IPS DF 6.9 (cell line): ENCODE results near the gene APOL2.
"Not testable (repeated sequence)": the region's sequence is repeated elsewhere in the genome, so short reads cannot be mapped to it uniquely, and the experiment has no call there.

Experiments
- DNase-seq: peaks from one replicate; pipeline ENCODE4 v3.0.0-alpha.2; 2013; ENCODE audit warnings: low read depth, low spot score
- H3K27ac ChIP-seq: one replicate; pipeline ENCODE4 v1.5.1; 2013; ENCODE audit warnings: low read length, control low read depth
- H3K27me3 ChIP-seq: 2 replicates; pipeline ENCODE4 v1.6.1; 2013; ENCODE audit warnings: mild to moderate bottlenecking, low read length; ENCODE audit not compliant: control insufficient read depth, insufficient read depth
- H3K36me3 ChIP-seq: 2 replicates; pipeline ENCODE4 v1.6.1; 2013; ENCODE audit warnings: low read length; ENCODE audit not compliant: control insufficient read depth, insufficient read depth
- H3K4me1 ChIP-seq: 2 replicates; pipeline ENCODE4 v1.6.1; 2013; ENCODE audit warnings: low read length; ENCODE audit not compliant: control insufficient read depth, insufficient read depth
- H3K4me3 ChIP-seq: 2 replicates; pipeline ENCODE4 v1.5.1; 2013; ENCODE audit warnings: mild to moderate bottlenecking, low read length
- H3K9me3 ChIP-seq: 2 replicates; pipeline ENCODE4 v1.6.1; 2013; ENCODE audit warnings: low read length, inconsistent platforms; ENCODE audit not compliant: control insufficient read depth, insufficient read depth
- WGBS: extraction: QIAGEN DNeasy Blood & Tissue Kit; methylation state at CpG from one replicate; pipeline ENCODE4 v1.1.7; 2013; ENCODE audit warnings: mixed read lengths, missing lambda C conversion rate; ENCODE audit not compliant: insufficient read length, insufficient coverage; 5-methylcytosine and 5-hydroxymethylcytosine counted together

APOL2 gene

GRCh38 chr22:36208162-36208765 is 31.1 kb downstream of the APOL2 start:
- no peak overlapping the region for H3K4me3 ChIP-seq
- DNase-seq, result no peak
- no peaks in the 10 kb centered on the region for H3K4me1 ChIP-seq
- H3K27me3 ChIP-seq, result no peaks in the 10 kb centered on the region; the same call in 1 of the 2 replicates
- H3K9me3 ChIP-seq, result peaks cover 1% of the 10 kb centered on the region
- no CpG with 5 or more reads among the region's 1 CpG for WGBS
- H3K27ac ChIP-seq, result no peak overlapping the region
- no peaks in the 10 kb centered on the region for H3K36me3 ChIP-seq

GRCh38 chr22:36206255-36206654 is 33.1 kb downstream of the APOL2 start:
- Histone ChIP-seq H3K4me1 (no peaks in the 10 kb centered on the region), H3K4me3 (no peak overlapping the region), H3K9me3 (peaks cover 1% of the 10 kb centered on the region), H3K36me3 (no peaks in the 10 kb centered on the region), H3K27ac (no peak overlapping the region), H3K27me3 (no peaks in the 10 kb centered on the region; the same call in 1 of the 2 replicates)
- DNase-seq, result no peak
- no CpG with 5 or more reads among the region's 1 CpG for WGBS

DNA sequence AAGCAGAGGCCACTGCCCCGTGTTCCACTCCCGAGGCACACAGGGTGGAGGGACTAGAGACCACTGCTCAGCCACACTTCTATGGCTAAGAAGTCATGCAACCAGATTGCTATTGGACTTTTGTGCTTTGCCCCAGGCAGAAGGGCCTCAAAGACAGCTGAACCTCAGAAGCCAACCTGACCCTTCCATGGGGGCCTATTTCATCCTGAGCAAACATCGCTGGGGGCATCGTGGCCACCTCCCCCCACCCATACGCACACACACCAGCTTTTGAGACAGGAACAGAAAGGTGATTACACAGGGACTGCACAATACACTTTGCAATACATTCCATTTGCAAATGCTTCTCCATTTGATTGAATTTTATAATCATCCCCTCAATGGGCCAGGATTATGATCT is 33.8 kb downstream of the APOL2 start:
- not testable (repeated sequence) for H3K4me1 ChIP-seq, DNase-seq, H3K9me3 ChIP-seq, H3K27me3 ChIP-seq, H3K4me3 ChIP-seq, H3K27ac ChIP-seq, H3K36me3 ChIP-seq
- no CpG with 5 or more reads among the region's 5 CpGs for WGBS

DNA sequence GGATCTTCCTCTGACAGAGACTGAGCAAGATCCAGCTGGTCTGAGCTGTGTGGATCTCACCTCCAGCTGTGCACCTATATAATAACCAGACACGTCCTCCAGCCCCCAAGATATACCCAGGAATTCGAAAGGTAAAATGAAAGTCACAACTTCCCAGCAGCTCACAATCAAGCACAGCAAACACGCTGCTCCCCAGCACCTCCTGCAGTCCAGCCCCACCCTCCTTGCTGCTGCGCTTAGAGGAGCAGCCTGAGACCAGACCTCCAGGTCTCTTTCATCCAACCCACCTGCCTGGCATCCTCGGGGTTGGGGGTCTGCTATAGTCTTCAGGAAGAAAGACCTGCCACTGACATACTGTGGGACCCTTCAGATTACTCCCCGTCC is 34.7 kb downstream of the APOL2 start:
- Histone ChIP-seq H3K36me3 (no peaks in the 10 kb centered on the region), H3K27ac (no peak overlapping the region), H3K4me3 (no peak overlapping the region), H3K4me1 (no peaks in the 10 kb centered on the region), H3K9me3 (peaks cover 1% of the 10 kb centered on the region), H3K27me3 (no peaks in the 10 kb centered on the region; the same call in 1 of the 2 replicates)
- WGBS, result no CpG with 5 or more reads among the region's 6 CpGs
- DNase-seq, result no peak

GRCh38 chr22:36204001-36204631 is 35.2 kb downstream of the APOL2 start:
- WGBS, result no CpG with 5 or more reads among the region's 8 CpGs
- H3K4me1 ChIP-seq, result no peaks in the 10 kb centered on the region

DNA sequence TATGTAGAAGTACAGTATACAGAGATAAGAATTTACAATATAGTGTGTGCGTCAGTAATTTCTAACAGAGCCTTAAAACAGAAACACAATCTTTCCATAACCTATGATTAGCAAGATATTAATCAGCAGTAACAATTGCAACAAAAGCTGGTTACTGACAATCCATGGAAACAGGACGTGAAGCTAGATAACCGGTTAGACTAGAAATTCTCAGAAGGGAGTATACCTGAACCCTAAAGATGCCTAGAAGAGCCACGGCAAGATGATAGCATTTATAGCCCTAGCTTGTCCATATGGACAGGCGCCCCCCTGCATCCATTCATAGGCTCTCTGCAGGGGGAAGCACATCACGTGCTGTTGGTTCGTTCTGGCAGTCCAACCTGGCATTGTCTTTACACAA is 35.9 kb downstream of the APOL2 start:
- H3K36me3 ChIP-seq, H3K4me1 ChIP-seq, H3K27me3 ChIP-seq, H3K27ac ChIP-seq, DNase-seq, H3K4me3 ChIP-seq, H3K9me3 ChIP-seq: not testable (repeated sequence)
- WGBS, result no CpG with 5 or more reads among the region's 7 CpGs

More at GRCh38 chr22:36204001-36204631, 35.2 kb downstream of the APOL2 start:
- peaks cover 1% of the 10 kb centered on the region for H3K9me3 ChIP-seq
- H3K27me3 ChIP-seq, result no peaks in the 10 kb centered on the region; the same call in 1 of the 2 replicates
- DNase-seq, result no peak
- no peak overlapping the region for H3K4me3 ChIP-seq
- H3K27ac ChIP-seq, result no peak overlapping the region
- H3K36me3 ChIP-seq, result no peaks in the 10 kb centered on the region

- not testable (repeated sequence) for H3K27ac ChIP-seq, H3K4me3 ChIP-seq, H3K4me1 ChIP-seq, H3K9me3 ChIP-seq, H3K27me3 ChIP-seq, DNase-seq, H3K36me3 ChIP-seq
- no CpG with 5 or more reads among the region's 8 CpGs for WGBS
Measured at GRCh38 chr22:36202906-36203305, 36.4 kb downstream of the APOL2 start.

DNA sequence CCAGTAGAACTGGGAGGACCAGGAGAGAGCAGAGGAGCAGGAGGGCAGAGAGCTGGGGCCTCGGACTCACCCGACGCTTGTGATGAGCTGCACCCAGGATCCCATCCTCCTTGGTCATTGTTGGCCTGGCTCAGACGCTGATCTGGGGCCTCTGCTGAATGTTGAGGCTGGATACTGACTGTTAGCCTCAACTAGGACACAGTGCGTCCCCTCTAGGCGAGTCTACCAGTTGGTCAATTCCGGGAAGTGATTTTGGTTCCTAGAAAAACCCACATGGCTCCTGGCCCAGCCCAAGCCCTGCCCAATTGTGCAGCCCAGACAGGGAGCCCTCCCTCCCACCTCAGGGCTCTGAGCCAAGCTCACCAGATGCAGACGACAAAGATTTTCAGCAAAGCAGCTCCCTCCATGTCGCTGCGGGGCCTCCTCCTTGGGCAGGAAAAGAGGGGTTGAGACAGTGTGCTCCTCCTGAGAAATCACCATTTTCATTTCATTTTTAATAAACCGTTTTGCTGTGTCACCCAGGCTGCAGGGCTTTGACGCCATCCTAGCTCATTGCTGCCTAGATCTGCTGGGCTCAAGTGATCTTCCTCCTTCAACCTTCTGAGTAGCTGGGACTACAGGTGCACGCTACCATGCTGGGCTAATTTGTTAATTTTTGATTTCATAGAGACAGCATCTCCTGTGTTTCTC is 37.6 kb downstream of the APOL2 start, which contains the start of gene APOL4:
APOL4 (minus strand) TSS at position 180 of the 690 bp plus-strand sequence; CDS start at position 105, 75 bp downstream.
- Histone ChIP-seq H3K27me3 (no peaks in the 10 kb centered on the region), H3K36me3 (no peaks in the 10 kb centered on the region), H3K4me1 (peaks cover 5% of the 10 kb centered on the region; the same call in 1 of the 2 replicates), H3K9me3 (no peaks in the 10 kb centered on the region), H3K27ac (no peak within 1 kb of the TSS), H3K4me3 (no peak within 1 kb of the TSS)
- WGBS, result no CpG with 5 or more reads among the region's 13 CpGs
- DNase-seq, result no peak

GRCh38 chr22:36201025-36201424 is 38.3 kb downstream of the APOL2 start:
- H3K27ac ChIP-seq, H3K36me3 ChIP-seq, H3K4me3 ChIP-seq, H3K9me3 ChIP-seq, H3K4me1 ChIP-seq, DNase-seq, H3K27me3 ChIP-seq: not testable (repeated sequence)
- no CpG with 5 or more reads among the region's 5 CpGs for WGBS

DNA sequence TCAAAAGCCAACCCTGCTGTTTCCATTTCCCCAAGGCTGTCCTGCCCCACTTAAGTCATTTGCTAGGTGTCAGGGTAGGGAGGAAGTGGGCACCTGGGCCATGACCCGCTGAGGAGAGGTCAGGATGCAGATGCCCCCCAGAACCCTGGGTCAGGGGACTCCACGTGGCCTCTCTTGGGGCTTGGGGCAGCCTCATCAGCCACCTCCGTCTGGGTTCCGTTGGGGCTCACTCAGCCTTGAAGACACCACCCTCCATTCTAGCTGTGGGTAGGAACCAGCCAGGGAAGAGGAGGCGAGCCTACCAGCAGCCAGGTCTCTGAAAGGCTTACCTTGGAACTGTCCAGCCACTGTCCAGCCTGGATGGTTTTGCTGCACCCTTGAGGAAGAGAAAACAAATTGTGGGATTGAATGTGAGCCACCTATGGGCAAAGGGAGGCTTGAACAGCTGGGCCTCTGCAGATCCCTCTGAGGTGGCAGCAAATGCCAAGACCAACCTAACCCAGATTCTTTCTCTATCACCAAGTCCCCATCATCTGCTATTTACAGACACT is 40.3 kb downstream of the APOL2 start:
- H3K4me3 ChIP-seq, result no peak overlapping the region
- H3K27me3 ChIP-seq, result no peaks in the 10 kb centered on the region
- H3K27ac ChIP-seq, result no peak overlapping the region
- H3K9me3 ChIP-seq, result no peaks in the 10 kb centered on the region
- no peaks in the 10 kb centered on the region for H3K36me3 ChIP-seq
- no CpG with 5 or more reads among the region's 5 CpGs for WGBS
- peaks cover 6% of the 10 kb centered on the region; the same call in 1 of the 2 replicates for H3K4me1 ChIP-seq
- DNase-seq, result no peak
